ENCODE measurements around the gene TMEM132E.

GRCh38 chr17:34680151-34680550, 100.8 kb downstream of the TMEM132E start:
- TF ChIP-seq CTCF (IDR thresholded peaks at IDR 0.05; ENCODE audit: poor library complexity) (no peak), EZH2phosphoT487 (IDR thresholded peaks at IDR 0.05; ENCODE audit: low read depth, severe bottlenecking, unreplicated experiment) (no peak)
